Lower lobe of right lung (tissue), 2 donors: ENCODE measurements around the gene GFER. TPM values are rescaled to one million over a fixed set of nuclear protein-coding genes. Genes with fewer than 3 reads are reported as not detected.

Experiments used
- ATAC-seq, 2 donors: fragments of 200-7000 bp; cut with Tn5 transposase; one replicate each; pipeline ENCODE4 v1.9.1; 2020 to 2022; ENCODE audit warnings: mild to moderate bottlenecking in 2 of 2, moderate library complexity in 2 of 2
- DNase-seq: peaks from one replicate; pipeline ENCODE4 v3.0.0-alpha.2; 2020
- H3K27ac ChIP-seq: fragments of 200-600 bp; one replicate; pipeline ENCODE4 v1.8.0; 2022
- H3K27me3 ChIP-seq: fragments of 200-600 bp; one replicate; pipeline ENCODE4 v1.8.0; 2022; ENCODE audit warnings: low read depth
- H3K36me3 ChIP-seq: fragments of 200-600 bp; one replicate; pipeline ENCODE4 v1.8.0; 2022; ENCODE audit warnings: mild to moderate bottlenecking
- H3K4me1 ChIP-seq: fragments of 200-600 bp; one replicate; pipeline ENCODE4 v1.8.0; 2022
- H3K4me3 ChIP-seq: fragments of 200-600 bp; one replicate; pipeline ENCODE4 v1.8.0; 2022; ENCODE audit warnings: mild to moderate bottlenecking
- H3K9me3 ChIP-seq: fragments of 200-600 bp; one replicate; pipeline ENCODE4 v1.8.0; 2022
- CTCF ChIP-seq: fragments of 200-600 bp; IDR thresholded peaks from one replicate; pipeline ENCODE4 v1.8.0; 2022; ENCODE audit warnings: antibody characterized with exemption, mild to moderate bottlenecking
- intact Hi-C: fragments of 100-400 bp; cut with DNase I; formaldehyde crosslinking; loops from one replicate; pipeline ENCODE4 v1.11.0; 2022
- total RNA-seq: library from RNA; stranded (reverse); fragmentation: NEBNext Ultra II Directional; extraction: Animal tissue kit (Norgen Biotek cat#: 25700); gene quantifications from one replicate; pipeline ENCODE4 v1.2.1, GENCODE V29; 2021
- donor health status: DM: no; HTN: yes; CAD: no; lungs with severe emphysema.

Gene GFER
- total RNA-seq, 1 donor from 2014 or later = 24.7 TPM

GRCh38 chr16:1944612-1945199, 39.3 kb upstream of the GFER start:
- Histone ChIP-seq H3K27ac (no peak overlapping the region), H3K9me3 (no peaks in the 10 kb centered on the region), H3K4me1 (peaks cover 17% of the 10 kb centered on the region), H3K36me3 (peaks cover 12% of the 10 kb centered on the region), H3K4me3 (no peak overlapping the region), H3K27me3 (no peaks in the 10 kb centered on the region)
- no peak for TF ChIP-seq CTCF
- no peak for ATAC-seq
- intact Hi-C loops = no loop called here
- DNase-seq = no peak

- H3K27ac ChIP-seq = no peak overlapping the region
- TF ChIP-seq CTCF = no peak
- H3K4me1 ChIP-seq = peaks cover 17% of the 10 kb centered on the region
- DNase-seq (peak; percentile 41), ATAC-seq (no peak)
- H3K27me3 ChIP-seq = no peaks in the 10 kb centered on the region
- intact Hi-C loops = no loop called here
- peaks cover 1% of the 10 kb centered on the region for H3K36me3 ChIP-seq
- H3K4me3 ChIP-seq = no peak overlapping the region
- no peaks in the 10 kb centered on the region for H3K9me3 ChIP-seq
These were observed 38.2 kb upstream of the GFER start for GRCh38 chr16:1945559-1946391.

GRCh38 chr16:1946495-1947368, 37.3 kb upstream of the GFER start:
- Histone ChIP-seq H3K27ac (no peak overlapping the region), H3K9me3 (no peaks in the 10 kb centered on the region), H3K27me3 (no peaks in the 10 kb centered on the region), H3K36me3 (no peaks in the 10 kb centered on the region), H3K4me1 (peaks cover 9% of the 10 kb centered on the region), H3K4me3 (no peak overlapping the region)
- TF ChIP-seq CTCF = no peak
- intact Hi-C loops = no loop called here
- no peak for ATAC-seq
- DNase-seq = peak; percentile 40

GRCh38 chr16:1947369-1947670, 36.7 kb upstream of the GFER start:
- DNase-seq (peak; percentile 31), ATAC-seq (no peak)
- no peaks in the 10 kb centered on the region for H3K27me3 ChIP-seq
- intact Hi-C loops = no loop called here
- TF ChIP-seq CTCF = no peak
- H3K27ac ChIP-seq = no peak overlapping the region
- H3K4me1 ChIP-seq = peaks cover 3% of the 10 kb centered on the region
- H3K9me3 ChIP-seq = no peaks in the 10 kb centered on the region
- H3K36me3 ChIP-seq = no peaks in the 10 kb centered on the region
- H3K4me3 ChIP-seq = no peak overlapping the region

DNA sequence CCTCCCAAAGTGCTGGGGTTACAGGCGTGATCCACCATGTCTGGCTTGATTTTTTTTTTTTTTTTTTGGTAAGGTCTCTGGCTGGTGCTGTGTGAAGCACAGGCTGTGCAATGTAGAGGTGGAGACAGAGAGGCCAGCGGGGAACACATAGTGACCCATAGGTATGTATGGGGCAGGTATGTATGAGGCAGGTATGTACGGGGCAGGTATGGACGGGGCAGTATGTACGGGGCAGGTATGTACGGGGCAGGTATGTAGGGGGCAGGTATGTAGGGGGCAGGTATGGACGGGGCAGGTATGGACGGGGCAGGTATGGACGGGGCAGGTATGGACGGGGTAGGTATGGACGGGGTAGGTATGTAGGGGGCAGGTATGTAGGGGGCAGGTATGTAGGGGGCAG, 34.5 kb upstream of the GFER start:
- intact Hi-C loops = no loop called here
- DNase-seq = peak; percentile 20
- no peaks in the 10 kb centered on the region for H3K36me3 ChIP-seq
- no peak for ATAC-seq
- no peaks in the 10 kb centered on the region for H3K9me3 ChIP-seq
- TF ChIP-seq CTCF = no peak
- no peak overlapping the region for H3K27ac ChIP-seq
- no peaks in the 10 kb centered on the region for H3K4me1 ChIP-seq
- H3K4me3 ChIP-seq = no peak overlapping the region
- H3K27me3 ChIP-seq = no peaks in the 10 kb centered on the region
